Embryonic facial prominence (tissue), 1 donor: ENCODE measurements around the gene KANSL1.
"Not testable (repeated sequence)": the region's sequence is repeated elsewhere in the genome, so short reads cannot be mapped to it uniquely, and the experiment has no call there.

Source experiments
- DNase-seq: peaks from one replicate; pipeline ENCODE4 v3.0.0-alpha.2; 2016; ENCODE audit errors: extremely low spot score

KANSL1 gene

GRCh38 chr17:46024590-46024989 is 168.6 kb downstream of the KANSL1 start:
- no peak for DNase-seq

- DNase-seq = no peak
Observed at GRCh38 chr17:46023783-46024388, 169.3 kb downstream of the KANSL1 start.

GRCh38 chr17:46023366-46023765 is 169.9 kb downstream of the KANSL1 start:
- not testable (repeated sequence) for DNase-seq

DNA sequence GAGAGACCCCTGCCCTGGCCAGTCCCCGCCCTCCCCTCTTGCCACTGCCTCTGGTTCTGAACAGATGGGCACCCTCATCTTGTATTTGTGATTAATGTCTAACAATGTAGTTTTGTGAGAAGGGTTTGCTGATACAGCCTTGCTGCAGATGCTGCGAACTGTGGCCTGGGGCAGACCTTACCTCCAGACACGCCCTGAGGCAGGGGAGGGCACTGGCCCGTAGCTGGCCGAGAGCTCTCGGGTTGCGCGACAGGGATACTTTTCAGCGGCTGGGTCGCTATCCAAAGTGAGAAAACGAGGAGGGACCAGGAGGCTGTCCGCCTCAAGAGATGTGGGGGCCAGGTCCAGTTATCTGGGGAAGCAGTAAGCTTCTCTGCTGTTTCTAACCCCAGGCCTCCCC is 172.2 kb downstream of the KANSL1 start:
- DNase-seq = no peak

DNA sequence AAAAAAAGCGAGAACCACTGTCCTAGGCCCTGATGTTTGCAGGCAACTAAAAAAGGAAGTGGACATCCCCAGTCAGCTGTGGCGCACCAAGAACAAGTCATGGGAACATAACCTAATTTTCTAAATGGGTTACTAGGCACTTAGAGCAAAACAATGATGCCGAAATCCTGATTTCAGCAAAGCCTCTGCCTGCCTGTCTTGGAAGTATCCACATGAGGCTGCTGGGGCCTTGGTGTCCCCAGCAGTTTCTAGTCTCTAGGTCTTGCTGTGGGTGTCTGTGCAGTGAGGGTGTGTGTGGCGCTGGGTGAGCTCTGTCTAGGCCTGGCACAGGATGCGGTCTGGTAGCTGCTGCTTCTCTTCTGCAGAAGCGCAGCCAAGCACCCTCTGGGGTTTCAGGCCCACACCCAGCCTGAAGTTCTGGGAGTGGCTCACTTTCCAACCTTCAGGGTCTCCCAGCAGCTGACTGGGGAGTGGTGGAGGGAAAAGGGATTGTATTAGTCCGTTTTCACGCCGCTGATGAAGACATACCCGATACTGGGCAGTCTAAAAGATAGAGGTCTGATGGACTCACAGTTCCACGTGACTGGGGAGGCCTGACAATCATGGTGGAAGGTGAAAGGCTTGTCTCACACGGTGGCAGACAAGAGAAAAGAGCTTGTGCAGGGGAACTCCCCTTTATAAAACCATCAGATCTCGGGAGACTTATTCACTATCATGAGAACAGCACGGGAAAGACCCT is 173.0 kb downstream of the KANSL1 start:
- DNase-seq = no peak

- not testable (repeated sequence) for DNase-seq
Observed at GRCh38 chr17:46019408-46019925, 173.8 kb downstream of the KANSL1 start.

GRCh38 chr17:46013502-46014165 is 179.6 kb downstream of the KANSL1 start:
- DNase-seq = no peak

DNA sequence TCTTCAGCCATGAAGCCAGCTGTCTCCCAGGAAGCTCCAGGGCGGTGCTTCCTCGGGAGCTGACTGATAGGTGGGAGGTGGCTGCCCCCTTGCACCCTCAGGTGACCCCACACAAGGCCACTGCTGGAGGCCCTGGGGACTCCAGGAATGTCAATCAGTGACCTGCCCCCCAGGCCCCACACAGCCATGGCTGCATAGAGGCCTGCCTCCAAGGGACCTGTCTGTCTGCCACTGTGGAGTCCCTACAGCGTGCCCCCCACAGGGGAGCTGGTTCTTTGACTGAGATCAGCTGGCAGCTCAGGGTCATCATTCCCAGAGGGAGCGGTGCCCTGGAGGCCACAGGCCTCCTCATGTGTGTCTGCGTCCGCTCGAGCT is 180.1 kb downstream of the KANSL1 start:
- no peak for DNase-seq

DNA sequence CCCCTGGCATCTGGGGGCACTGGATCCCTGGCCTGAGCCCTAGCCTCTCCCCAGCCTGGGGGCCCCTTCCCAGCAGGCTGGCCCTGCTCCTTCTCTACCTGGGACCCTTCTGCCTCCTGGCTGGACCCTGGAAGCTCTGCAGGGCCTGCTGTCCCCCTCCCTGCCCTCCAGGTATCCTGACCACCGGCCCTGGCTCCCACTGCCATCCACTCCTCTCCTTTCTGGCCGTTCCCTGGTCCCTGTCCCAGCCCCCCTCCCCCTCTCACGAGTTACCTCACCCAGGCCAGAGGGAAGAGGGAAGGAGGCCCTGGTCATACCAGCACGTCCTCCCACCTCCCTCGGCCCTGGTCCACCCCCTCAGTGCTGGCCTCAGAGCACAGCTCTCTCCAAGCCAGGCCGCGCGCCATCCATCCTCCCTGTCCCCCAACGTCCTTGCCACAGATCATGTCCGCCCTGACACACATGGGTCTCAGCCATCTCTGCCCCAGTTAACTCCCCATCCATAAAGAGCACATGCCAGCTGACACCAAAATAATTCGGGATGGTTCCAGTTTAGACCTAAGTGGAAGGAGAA is 180.6 kb downstream of the KANSL1 start:
- DNase-seq = no peak

DNA sequence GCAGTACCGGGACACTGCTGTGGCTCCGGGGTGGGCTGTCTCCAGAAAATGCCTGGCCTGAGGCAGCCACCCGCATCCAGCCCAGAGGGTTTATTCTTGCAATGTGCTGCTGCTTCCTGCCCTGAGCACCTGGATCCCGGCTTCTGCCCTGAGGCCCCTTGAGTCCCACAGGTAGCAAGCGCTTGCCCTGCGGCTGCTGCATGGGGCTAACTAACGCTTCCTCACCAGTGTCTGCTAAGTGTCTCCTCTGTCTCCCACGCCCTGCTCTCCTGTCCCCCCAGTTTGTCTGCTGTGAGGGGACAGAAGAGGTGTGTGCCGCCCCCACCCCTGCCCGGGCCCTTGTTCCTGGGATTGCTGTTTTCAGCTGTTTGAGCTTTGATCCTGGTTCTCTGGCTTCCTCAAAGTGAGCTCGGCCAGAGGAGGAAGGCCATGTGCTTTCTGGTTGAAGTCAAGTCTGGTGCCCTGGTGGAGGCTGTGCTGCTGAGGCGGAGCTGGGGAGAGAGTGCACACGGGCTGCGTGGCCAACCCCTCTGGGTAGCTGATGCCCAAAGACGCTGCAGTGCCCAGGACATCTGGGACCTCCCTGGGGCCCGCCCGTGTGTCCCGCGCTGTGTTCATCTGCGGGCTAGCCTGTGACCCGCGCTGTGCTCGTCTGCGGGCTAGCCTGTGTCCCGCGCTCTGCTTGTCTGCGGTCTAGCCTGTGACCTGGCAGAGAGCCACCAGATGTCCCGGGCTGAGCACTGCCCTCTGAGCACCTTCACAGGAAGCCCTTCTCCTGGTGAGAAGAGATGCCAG is 181.3 kb downstream of the KANSL1 start:
- DNase-seq = no peak

- DNase-seq = no peak
Observed at GRCh38 chr17:46010597-46011186, 182.5 kb downstream of the KANSL1 start.

DNA sequence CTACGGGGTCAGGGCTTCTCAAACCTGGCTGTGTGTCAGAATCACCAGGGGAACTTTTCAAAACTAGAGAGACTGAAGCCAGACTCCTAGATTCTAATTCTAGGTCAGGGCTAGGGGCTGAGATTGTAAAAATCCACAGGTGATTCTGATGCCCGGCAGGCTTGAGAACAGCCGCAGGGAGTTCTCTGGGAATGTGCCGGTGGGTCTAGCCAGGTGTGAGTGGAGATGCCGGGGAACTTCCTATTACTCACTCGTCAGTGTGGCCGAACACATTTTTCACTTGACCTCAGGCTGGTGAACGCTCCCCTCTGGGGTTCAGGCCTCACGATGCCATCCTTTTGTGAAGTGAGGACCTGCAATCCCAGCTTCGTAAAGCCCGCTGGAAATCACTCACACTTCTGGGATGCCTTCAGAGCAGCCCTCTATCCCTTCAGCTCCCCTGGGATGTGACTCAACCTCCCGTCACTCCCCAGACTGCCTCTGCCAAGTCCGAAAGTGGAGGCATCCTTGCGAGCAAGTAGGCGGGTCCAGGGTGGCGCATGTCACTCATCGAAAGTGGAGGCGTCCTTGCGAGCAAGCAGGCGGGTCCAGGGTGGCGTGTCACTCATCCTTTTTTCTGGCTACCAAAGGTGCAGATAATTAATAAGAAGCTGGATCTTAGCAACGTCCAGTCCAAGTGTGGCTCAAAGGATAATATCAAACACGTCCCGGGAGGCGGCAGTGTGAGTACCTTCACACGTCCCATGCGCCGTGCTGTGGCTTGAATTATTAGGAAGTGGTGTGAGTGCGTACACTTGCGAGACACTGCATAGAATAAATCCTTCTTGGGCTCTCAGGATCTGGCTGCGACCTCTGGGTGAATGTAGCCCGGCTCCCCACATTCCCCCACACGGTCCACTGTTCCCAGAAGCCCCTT is 183.3 kb downstream of the KANSL1 start:
- no peak for DNase-seq

DNA sequence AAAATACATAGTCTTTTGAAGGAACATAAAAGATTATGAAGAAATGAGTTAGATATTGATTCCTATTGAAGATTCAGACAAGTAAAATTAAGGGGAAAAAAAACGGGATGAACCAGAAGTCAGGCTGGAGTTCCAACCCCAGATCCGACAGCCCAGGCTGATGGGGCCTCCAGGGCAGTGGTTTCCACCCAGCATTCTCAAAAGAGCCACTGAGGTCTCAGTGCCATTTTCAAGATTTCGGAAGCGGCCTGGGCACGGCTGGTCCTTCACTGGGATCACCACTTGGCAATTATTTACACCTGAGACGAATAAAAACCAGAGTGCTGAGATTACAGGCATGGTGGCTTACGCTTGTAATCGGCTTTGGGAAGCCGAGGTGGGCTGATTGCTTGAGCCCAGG is 184.6 kb downstream of the KANSL1 start:
- DNase-seq = no peak

DNA sequence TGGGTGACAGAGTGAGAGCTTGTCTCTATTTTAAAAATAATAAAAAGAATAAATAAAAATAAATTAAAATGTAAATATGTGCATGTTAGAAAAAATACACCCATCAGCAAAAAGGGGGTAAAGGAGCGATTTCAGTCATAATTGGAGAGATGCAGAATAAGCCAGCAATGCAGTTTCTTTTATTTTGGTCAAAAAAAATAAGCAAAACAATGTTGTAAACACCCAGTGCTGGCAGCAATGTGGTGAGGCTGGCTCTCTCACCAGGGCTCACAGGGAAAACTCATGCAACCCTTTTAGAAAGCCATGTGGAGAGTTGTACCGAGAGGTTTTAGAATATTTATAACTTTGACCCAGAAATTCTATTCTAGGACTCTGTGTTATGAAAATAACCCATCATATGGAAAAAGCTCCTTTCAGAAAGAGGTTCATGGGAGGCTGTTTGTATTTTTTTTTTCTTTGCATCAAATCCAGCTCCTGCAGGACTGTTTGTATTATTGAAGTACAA is 185.7 kb downstream of the KANSL1 start:
- DNase-seq = no peak

DNA sequence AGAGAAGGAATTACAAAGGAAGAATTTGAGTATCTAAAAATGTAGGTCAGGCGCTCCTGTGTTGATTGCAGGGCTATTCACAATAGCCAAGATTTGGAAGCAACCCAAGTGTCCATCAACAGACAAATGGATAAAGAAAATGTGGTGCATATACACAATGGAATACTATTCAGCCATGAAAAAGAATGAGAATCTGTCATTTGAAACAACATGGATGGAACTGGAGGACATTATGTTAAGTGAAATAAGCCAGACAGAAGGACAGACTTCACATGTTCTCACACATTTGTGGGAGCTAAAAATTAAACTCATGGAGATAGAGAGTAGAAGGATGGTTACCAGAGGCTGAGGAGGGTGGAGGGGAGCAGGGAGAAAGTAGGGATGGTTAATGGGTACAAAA is 187.1 kb downstream of the KANSL1 start:
- DNase-seq = not testable (repeated sequence)

DNA sequence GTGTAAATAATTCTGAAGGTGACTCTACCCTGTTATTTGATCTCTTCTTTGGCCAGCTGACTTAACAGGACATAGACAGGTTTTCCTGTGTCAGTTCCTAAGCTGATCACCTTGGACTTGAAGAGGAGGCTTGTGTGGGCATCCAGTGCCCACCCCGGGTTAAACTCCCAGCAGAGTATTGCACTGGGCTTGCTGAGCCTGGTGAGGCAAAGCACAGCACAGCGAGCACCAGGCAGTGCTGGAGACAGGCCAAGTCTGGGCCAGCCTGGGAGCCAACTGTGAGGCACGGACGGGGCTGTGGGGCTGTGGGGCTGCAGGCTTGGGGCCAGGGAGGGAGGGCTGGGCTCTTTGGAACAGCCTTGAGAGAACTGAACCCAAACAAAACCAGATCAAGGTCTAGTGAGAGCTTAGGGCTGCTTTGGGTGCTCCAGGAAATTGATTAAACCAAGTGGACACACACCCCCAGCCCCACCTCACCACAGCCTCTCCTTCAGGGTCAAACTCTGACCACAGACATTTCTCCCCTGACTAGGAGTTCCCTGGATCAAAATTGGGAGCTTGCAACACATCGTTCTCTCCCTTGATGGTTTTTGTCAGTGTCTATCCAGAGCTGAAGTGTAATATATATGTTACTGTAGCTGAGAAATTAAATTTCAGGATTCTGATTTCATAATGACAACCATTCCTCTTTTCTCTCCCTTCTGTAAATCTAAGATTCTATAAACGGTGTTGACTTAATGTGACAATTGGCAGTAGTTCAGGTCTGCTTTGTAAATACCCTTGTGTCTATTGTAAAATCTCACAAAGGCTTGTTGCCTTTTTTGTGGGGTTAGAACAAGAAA is 189.1 kb downstream of the KANSL1 start:
- DNase-seq = no peak

- no peak for DNase-seq
Observed at GRCh38 chr17:46002973-46003316, 190.3 kb downstream of the KANSL1 start.

- peak; percentile 36 for DNase-seq
Observed at GRCh38 chr17:46002311-46002972, 190.8 kb downstream of the KANSL1 start.
